ENCODE results near the gene FSCN2.

DNA sequence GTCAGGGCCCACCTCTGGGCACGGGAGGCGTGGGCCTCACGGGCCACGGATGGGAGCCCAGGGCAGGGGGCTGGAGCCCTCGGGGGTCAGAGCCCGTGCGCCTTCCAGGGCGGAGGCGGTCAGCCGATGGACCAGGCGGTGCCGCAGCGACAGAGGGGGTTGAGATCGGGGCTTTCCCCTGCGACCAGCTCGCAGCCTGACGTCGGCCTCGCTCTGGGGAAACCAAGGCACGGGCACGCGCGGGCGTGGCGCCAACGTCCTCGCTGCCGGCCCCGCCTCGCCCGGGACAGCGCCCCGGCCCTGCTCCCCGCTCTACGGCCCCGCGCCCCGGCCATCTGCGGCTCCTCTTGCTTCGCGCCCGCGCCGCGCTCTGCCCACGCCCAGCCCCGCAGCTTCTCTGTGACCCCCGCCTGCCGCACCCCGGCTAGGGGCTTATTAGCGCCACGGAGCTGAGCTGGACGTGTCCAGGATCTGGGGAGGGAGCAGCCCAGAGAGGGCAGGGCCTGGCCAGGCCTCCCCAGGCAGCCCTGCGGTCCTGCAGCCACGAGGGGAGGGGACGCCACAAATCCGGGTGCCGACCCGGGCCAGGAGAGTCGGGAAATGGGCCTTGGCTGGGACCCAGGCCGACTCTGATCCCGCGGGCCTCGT lies 29.1 kb upstream of the FSCN2 start:
- TF ChIP-seq, protein P1, sequence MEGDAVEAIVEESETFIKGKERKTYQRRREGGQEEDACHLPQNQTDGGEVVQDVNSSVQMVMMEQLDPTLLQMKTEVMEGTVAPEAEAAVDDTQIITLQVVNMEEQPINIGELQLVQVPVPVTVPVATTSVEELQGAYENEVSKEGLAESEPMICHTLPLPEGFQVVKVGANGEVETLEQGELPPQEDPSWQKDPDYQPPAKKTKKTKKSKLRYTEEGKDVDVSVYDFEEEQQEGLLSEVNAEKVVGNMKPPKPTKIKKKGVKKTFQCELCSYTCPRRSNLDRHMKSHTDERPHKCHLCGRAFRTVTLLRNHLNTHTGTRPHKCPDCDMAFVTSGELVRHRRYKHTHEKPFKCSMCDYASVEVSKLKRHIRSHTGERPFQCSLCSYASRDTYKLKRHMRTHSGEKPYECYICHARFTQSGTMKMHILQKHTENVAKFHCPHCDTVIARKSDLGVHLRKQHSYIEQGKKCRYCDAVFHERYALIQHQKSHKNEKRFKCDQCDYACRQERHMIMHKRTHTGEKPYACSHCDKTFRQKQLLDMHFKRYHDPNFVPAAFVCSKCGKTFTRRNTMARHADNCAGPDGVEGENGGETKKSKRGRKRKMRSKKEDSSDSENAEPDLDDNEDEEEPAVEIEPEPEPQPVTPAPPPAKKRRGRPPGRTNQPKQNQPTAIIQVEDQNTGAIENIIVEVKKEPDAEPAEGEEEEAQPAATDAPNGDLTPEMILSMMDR (optimal IDR thresholded peaks at IDR 0.05 in 1 of 3, IDR thresholded peaks at IDR 0.05 in 1 of 3, conservative IDR thresholded peaks at IDR 0.05 in 1 of 3; ENCODE audit: extremely low read depth in 1 of 3, insufficient read depth in 2 of 3, low read length in 3 of 3), result no peak
- no peak for TF ChIP-seq EZH2 (IDR thresholded peaks at IDR 0.05; ENCODE audit: low read length)
